ENCODE data around the gene EIF6.
"Not testable (repeated sequence)": the region's sequence is repeated elsewhere in the genome, so short reads cannot be mapped to it uniquely, and the experiment has no call there.

The EIF6 gene

GRCh38 chr20:35319192-35319870, 34.8 kb upstream of the EIF6 start:
- DNase-seq (ENCODE audit: extremely low spot score): no peak
- POLR2A ChIA-PET: no interaction called here
- CTCF ChIA-PET: interaction anchor here (1.1 to 8.9 kb wide), 4 partner anchors 10 to 120 kb away, joined by 3 to 101 read pairs (median 11); no protein-coding TSS in a partner anchor
- TF ChIP-seq CTCF (IDR thresholded peaks at IDR 0.05; ENCODE audit: control extremely low read depth, extremely low read depth, low read depth, missing control alignments): no peak

GRCh38 chr20:35318502-35319157, 34.1 kb upstream of the EIF6 start:
- no peak for DNase-seq (ENCODE audit: extremely low spot score)
- no peak for TF ChIP-seq CTCF (IDR thresholded peaks at IDR 0.05; ENCODE audit: control extremely low read depth, extremely low read depth, low read depth, missing control alignments)
- ChIA-PET CTCF (interaction anchor here (1.1 to 8.9 kb wide), 5 partner anchors 11 to 129 kb away, joined by 3 to 101 read pairs (median 6); no protein-coding TSS in a partner anchor), POLR2A (no interaction called here)

- no peak for TF ChIP-seq CTCF (IDR thresholded peaks at IDR 0.05; ENCODE audit: control extremely low read depth, extremely low read depth, low read depth, missing control alignments)
- DNase-seq (ENCODE audit: extremely low spot score): no peak
- ChIA-PET POLR2A (no interaction called here), CTCF (interaction anchor here (0.7 to 8.9 kb wide), 8 partner anchors 11 to 146 kb away, joined by 3 to 101 read pairs (median 4); partner anchors contain the start of gene EIF6)
Observed at GRCh38 chr20:35317416-35318210, 33.0 kb upstream of the EIF6 start.

GRCh38 chr20:35316086-35316485, 31.5 kb upstream of the EIF6 start:
- TF ChIP-seq CTCF (IDR thresholded peaks at IDR 0.05; ENCODE audit: control extremely low read depth, extremely low read depth, low read depth, missing control alignments): no peak
- no peak for DNase-seq (ENCODE audit: extremely low spot score)
- CTCF ChIA-PET: interaction anchor here (8.9 kb wide), 1 partner anchor 9 kb away, joined by 101 read pairs; no protein-coding TSS in a partner anchor
- POLR2A ChIA-PET: no interaction called here

- CTCF ChIA-PET: interaction anchor here (1.3 to 12.8 kb wide), 3 partner anchors 9 to 17 kb away, joined by 5 to 108 read pairs (median 101); no protein-coding TSS in a partner anchor
- POLR2A ChIA-PET; DNase-seq (ENCODE audit: extremely low spot score): not testable (repeated sequence)
Observed at GRCh38 chr20:35315632-35316020, 31.1 kb upstream of the EIF6 start.

- TF ChIP-seq CTCF (IDR thresholded peaks at IDR 0.05; ENCODE audit: control extremely low read depth, extremely low read depth, low read depth, missing control alignments): no peak
- ChIA-PET CTCF (interaction anchor here (1.3 to 12.8 kb wide), 2 partner anchors 15 to 16 kb away, joined by 5 to 108 read pairs; no protein-coding TSS in a partner anchor), POLR2A (no interaction called here)
- no peak for DNase-seq (ENCODE audit: extremely low spot score)
Observed at GRCh38 chr20:35314816-35315631, 30.5 kb upstream of the EIF6 start.

Measured in GM10248 (cell line).